Mesendoderm (in vitro differentiated cells): Measurements from ENCODE around the gene PER3.

ENCODE experiments used
- DNase-seq: peaks from one replicate; pipeline ENCODE4 v3.0.0; 2013
- H2AK5ac ChIP-seq: 2 replicates; pipeline ENCODE4 v1.6.1; 2013; ENCODE audit warnings: low read length, inconsistent platforms
- H2BK120ac ChIP-seq: 2 replicates; pipeline ENCODE4 v1.6.1; 2013; ENCODE audit warnings: low read depth, mild to moderate bottlenecking, low read length, moderate library complexity, mixed read lengths
- H2BK15ac ChIP-seq: replicated peaks from 2 replicates; pipeline ENCODE4 v1.6.1; 2013; ENCODE audit warnings: low read depth, mild to moderate bottlenecking, moderate library complexity
- H2BK5ac ChIP-seq: 2 replicates; pipeline ENCODE4 v1.6.1; 2013; ENCODE audit warnings: low read length, inconsistent platforms
- H3K18ac ChIP-seq: 2 replicates; pipeline ENCODE4 v1.6.1; 2013; ENCODE audit warnings: mild to moderate bottlenecking, low read length, mixed read lengths
- H3K23ac ChIP-seq: one replicate; pipeline ENCODE4 v1.6.1; 2013; ENCODE audit warnings: low read length
- H3K27ac ChIP-seq: 2 replicates; pipeline ENCODE4 v1.5.1; 2013; ENCODE audit warnings: low read depth, mild to moderate bottlenecking, inconsistent platforms, low read length, moderate library complexity
- H3K27me3 ChIP-seq: 2 replicates; pipeline ENCODE4 v1.6.1; 2013; ENCODE audit warnings: low read length, control low read depth, mild to moderate bottlenecking, inconsistent platforms; ENCODE audit not compliant: insufficient read depth, poor library complexity
- H3K36me3 ChIP-seq: 2 replicates; pipeline ENCODE4 v1.6.1; 2013; ENCODE audit warnings: low read length, inconsistent platforms; ENCODE audit not compliant: control insufficient read depth, insufficient read depth
- H3K4ac ChIP-seq: one replicate; pipeline ENCODE4 v1.6.1; 2013; ENCODE audit warnings: low read depth, mild to moderate bottlenecking, low read length, moderate library complexity
- H3K4me1 ChIP-seq: 2 replicates; pipeline ENCODE4 v1.6.1; 2013; ENCODE audit warnings: low read depth, low read length, inconsistent platforms; ENCODE audit not compliant: control insufficient read depth
- H3K4me2 ChIP-seq: 2 replicates; pipeline ENCODE4 v1.6.1; 2013; ENCODE audit warnings: low read length
- H3K4me3 ChIP-seq: 2 replicates; pipeline ENCODE4 v1.5.1; 2013; ENCODE audit warnings: mild to moderate bottlenecking, low read length
- H3K56ac ChIP-seq: one replicate; pipeline ENCODE4 v1.6.1; 2013; ENCODE audit warnings: low read length
- H3K79me1 ChIP-seq: 2 replicates; pipeline ENCODE4 v1.6.1; 2013; ENCODE audit warnings: low read length, inconsistent platforms
- H3K79me2 ChIP-seq: 2 replicates; pipeline ENCODE4 v1.6.1; 2013; ENCODE audit warnings: mild to moderate bottlenecking, low read length; ENCODE audit not compliant: control insufficient read depth, insufficient read depth
- H3K9ac ChIP-seq: 2 replicates; pipeline ENCODE4 v1.6.1; 2013; ENCODE audit warnings: low read length, inconsistent platforms
- H4K5ac ChIP-seq: one replicate; pipeline ENCODE4 v1.6.1; 2013; ENCODE audit warnings: low read length
- H4K8ac ChIP-seq: one replicate; pipeline ENCODE4 v1.6.1; 2013; ENCODE audit warnings: low read depth, mild to moderate bottlenecking, control low read depth, low read length, moderate library complexity
- WGBS: extraction: QIAGEN DNeasy Blood & Tissue Kit; methylation state at CpG from one replicate; pipeline ENCODE4 v1.1.7; 2013; ENCODE audit warnings: low lambda C conversion rate, missing lambda C conversion rate; ENCODE audit not compliant: insufficient coverage; ENCODE audit errors: extremely low coverage; 5-methylcytosine and 5-hydroxymethylcytosine counted together

Gene PER3

GRCh38 chr1:7749126-7749525, 35.0 kb upstream of the PER3 start:
- DNase-seq = no peak
- no peak overlapping the region for H4K8ac ChIP-seq
- H2AK5ac ChIP-seq = no peak overlapping the region
- no peaks in the 10 kb centered on the region for H3K27me3 ChIP-seq
- no peak overlapping the region for H2BK15ac ChIP-seq
- H2BK5ac ChIP-seq = no peak overlapping the region
- no peak overlapping the region for H3K4me2 ChIP-seq
- H3K4me3 ChIP-seq = no peak overlapping the region
- H4K5ac ChIP-seq = no peak overlapping the region
- H3K4ac ChIP-seq = no peak overlapping the region
- H2BK120ac ChIP-seq = no peak overlapping the region
- H3K23ac ChIP-seq = no peak overlapping the region
- H3K79me1 ChIP-seq = no peaks in the 10 kb centered on the region
- no peak overlapping the region for H3K18ac ChIP-seq
- no peaks in the 10 kb centered on the region for H3K4me1 ChIP-seq
- no peak overlapping the region for H3K56ac ChIP-seq
- H3K79me2 ChIP-seq = no peaks in the 10 kb centered on the region
- H3K36me3 ChIP-seq = peaks cover 1% of the 10 kb centered on the region
- H3K9ac ChIP-seq = no peak overlapping the region
- no CpG with 5 or more reads among the region's 5 CpGs for WGBS
- no peak overlapping the region for H3K27ac ChIP-seq

GRCh38 chr1:7751174-7751573, 32.9 kb upstream of the PER3 start:
- Histone ChIP-seq H3K27me3 (no peaks in the 10 kb centered on the region), H3K4me2 (no peak overlapping the region), H2BK5ac (no peak overlapping the region), H2AK5ac (no peak overlapping the region), H2BK15ac (no peak overlapping the region), H3K79me1 (no peaks in the 10 kb centered on the region), H3K4me1 (no peaks in the 10 kb centered on the region), H3K36me3 (no peaks in the 10 kb centered on the region), H3K27ac (no peak overlapping the region), H3K56ac (no peak overlapping the region), H3K9ac (no peak overlapping the region), H3K79me2 (no peaks in the 10 kb centered on the region), H4K5ac (no peak overlapping the region), H3K23ac (no peak overlapping the region), H3K18ac (no peak overlapping the region), H2BK120ac (no peak overlapping the region), H3K4me3 (no peak overlapping the region), H4K8ac (no peak overlapping the region), H3K4ac (no peak overlapping the region)
- DNase-seq = no peak
- no CpG with 5 or more reads among the region's 11 CpGs for WGBS

- H3K4me2 ChIP-seq = peak overlapping the region; percentile 19
- no peak overlapping the region for H3K18ac ChIP-seq
- H3K4ac ChIP-seq = no peak overlapping the region
- no peak overlapping the region for H4K8ac ChIP-seq
- H3K27ac ChIP-seq = no peak overlapping the region
- H3K4me1 ChIP-seq = no peaks in the 10 kb centered on the region
- no peaks in the 10 kb centered on the region for H3K27me3 ChIP-seq
- H2BK5ac ChIP-seq = no peak overlapping the region
- WGBS = no CpG with 5 or more reads among the region's 18 CpGs
- no peaks in the 10 kb centered on the region for H3K79me1 ChIP-seq
- no peak overlapping the region for H2AK5ac ChIP-seq
- no peak overlapping the region for H3K23ac ChIP-seq
- H3K4me3 ChIP-seq = no peak overlapping the region
- DNase-seq = peak; percentile 81
- H3K36me3 ChIP-seq = no peaks in the 10 kb centered on the region
- no peak overlapping the region for H3K9ac ChIP-seq
- H3K56ac ChIP-seq = peak overlapping the region; percentile 51
- no peak overlapping the region for H2BK15ac ChIP-seq
- H2BK120ac ChIP-seq = no peak overlapping the region
- no peaks in the 10 kb centered on the region for H3K79me2 ChIP-seq
- H4K5ac ChIP-seq = no peak overlapping the region
Observed at GRCh38 chr1:7752512-7753417, 31.3 kb upstream of the PER3 start.

GRCh38 chr1:7753641-7754040, 30.4 kb upstream of the PER3 start:
- no peaks in the 10 kb centered on the region for H3K27me3 ChIP-seq
- no peaks in the 10 kb centered on the region for H3K36me3 ChIP-seq
- no peak overlapping the region for H2AK5ac ChIP-seq
- no peak overlapping the region for H3K56ac ChIP-seq
- no peak overlapping the region for H2BK15ac ChIP-seq
- no peak overlapping the region for H2BK5ac ChIP-seq
- no peak overlapping the region for H3K4me3 ChIP-seq
- no peak overlapping the region for H4K8ac ChIP-seq
- H3K18ac ChIP-seq = no peak overlapping the region
- no peak overlapping the region for H3K4me2 ChIP-seq
- no peak overlapping the region for H3K23ac ChIP-seq
- no peak overlapping the region for H2BK120ac ChIP-seq
- H3K79me2 ChIP-seq = no peaks in the 10 kb centered on the region
- H3K9ac ChIP-seq = no peak overlapping the region
- H3K79me1 ChIP-seq = no peaks in the 10 kb centered on the region
- H4K5ac ChIP-seq = no peak overlapping the region
- H3K4me1 ChIP-seq = no peaks in the 10 kb centered on the region
- no peak overlapping the region for H3K27ac ChIP-seq
- no CpG with 5 or more reads among the region's 3 CpGs for WGBS
- no peak for DNase-seq
- H3K4ac ChIP-seq = no peak overlapping the region

- H3K4me1 ChIP-seq = no peaks in the 10 kb centered on the region
- no peak overlapping the region for H3K27ac ChIP-seq
- no peak overlapping the region for H3K18ac ChIP-seq
- H2AK5ac ChIP-seq = no peak overlapping the region
- no peak overlapping the region for H3K23ac ChIP-seq
- DNase-seq = no peak
- H4K5ac ChIP-seq = no peak overlapping the region
- no peak overlapping the region for H3K4ac ChIP-seq
- H2BK15ac ChIP-seq = no peak overlapping the region
- WGBS = no CpG with 5 or more reads among the region's 3 CpGs
- H3K4me3 ChIP-seq = no peak overlapping the region
- H3K36me3 ChIP-seq = no peaks in the 10 kb centered on the region
- H2BK5ac ChIP-seq = no peak overlapping the region
- no peak overlapping the region for H2BK120ac ChIP-seq
- no peak overlapping the region for H3K56ac ChIP-seq
- H3K79me1 ChIP-seq = no peaks in the 10 kb centered on the region
- H3K9ac ChIP-seq = no peak overlapping the region
- H3K27me3 ChIP-seq = no peaks in the 10 kb centered on the region
- H4K8ac ChIP-seq = no peak overlapping the region
- H3K79me2 ChIP-seq = no peaks in the 10 kb centered on the region
- H3K4me2 ChIP-seq = no peak overlapping the region
Observed at GRCh38 chr1:7754234-7754633, 29.9 kb upstream of the PER3 start.

GRCh38 chr1:7755448-7755847, 28.6 kb upstream of the PER3 start:
- no peaks in the 10 kb centered on the region for H3K36me3 ChIP-seq
- no peak overlapping the region for H3K23ac ChIP-seq
- H3K27me3 ChIP-seq = no peaks in the 10 kb centered on the region
- no peak overlapping the region for H3K27ac ChIP-seq
- DNase-seq = peak; percentile 44
- no peak overlapping the region for H4K5ac ChIP-seq
- no peak overlapping the region for H2AK5ac ChIP-seq
- no peak overlapping the region for H3K4me3 ChIP-seq
- H3K79me1 ChIP-seq = no peaks in the 10 kb centered on the region
- H2BK5ac ChIP-seq = no peak overlapping the region
- H3K9ac ChIP-seq = no peak overlapping the region
- no peaks in the 10 kb centered on the region for H3K79me2 ChIP-seq
- H2BK120ac ChIP-seq = no peak overlapping the region
- 100% methylated on average over 1 of the region's 1 CpG for WGBS
- no peak overlapping the region for H3K4me2 ChIP-seq
- no peaks in the 10 kb centered on the region for H3K4me1 ChIP-seq
- no peak overlapping the region for H3K4ac ChIP-seq
- no peak overlapping the region for H2BK15ac ChIP-seq
- no peak overlapping the region for H4K8ac ChIP-seq
- no peak overlapping the region for H3K18ac ChIP-seq
- H3K56ac ChIP-seq = no peak overlapping the region
